K562 (cell line): ENCODE measurements around the gene MOG. TPM values are rescaled to one million over a fixed set of nuclear protein-coding genes. Genes with fewer than 3 reads are reported as not detected.

ENCODE experiments used
- ATF1 ChIP-seq, 2 experiments: fragments of 450-650 bp in 1 of 2; IDR thresholded peaks; 2 replicates each; pipeline ENCODE4 v1.6.1; 2016; ENCODE audit warnings: missing compliant biosample characterization in 1 of 2, missing genetic modification characterization in 1 of 2
- CBX3 ChIP-seq, 2 experiments: IDR thresholded peaks; 1 replicate in 1 of 2; 2 replicates in 1 of 2; pipeline ENCODE4 v1.6.1; 2012; ENCODE audit warnings: inconsistent platforms in 2 of 2, low read length in 2 of 2, borderline replicate concordance in 1 of 2, control low read depth in 1 of 2
- CEBPG ChIP-seq, 3 experiments: fragments of 200-800 bp in 1 of 3; sonication (Bioruptor generic) in 1 of 3; sonication (generic) in 1 of 3; formaldehyde crosslinking in 1 of 3; IDR thresholded peaks in 2 of 3; conservative IDR thresholded peaks in 1 of 3; 2 replicates each; pipeline versions ENCODE4 v1.6.1 to v1.8.0; 2016 to 2022; ENCODE audit warnings: missing compliant biosample characterization in 2 of 3, missing genetic modification characterization in 2 of 3, mild to moderate bottlenecking in 1 of 3, missing genetic modification reagents in 1 of 3
- ELF1 ChIP-seq: fragments of 200-800 bp; sonication (Bioruptor generic); IDR thresholded peaks from 2 replicates; pipeline ENCODE4 v1.6.1; 2016; ENCODE audit warnings: missing genetic modification characterization, missing compliant biosample characterization
- GTF2F1 ChIP-seq: IDR thresholded peaks from 2 replicates; pipeline ENCODE4 v1.6.1; 2011; ENCODE audit warnings: low read depth, low read length, improper control_type of control experiment
- KAT7 ChIP-seq: sonication (generic); formaldehyde crosslinking; IDR thresholded peaks from 2 replicates; pipeline ENCODE4 v1.8.0; 2022; ENCODE audit warnings: missing genetic modification reagents, mild to moderate bottlenecking, borderline replicate concordance
- KDM1A ChIP-seq, 2 experiments: fragments of 450-650 bp; IDR thresholded peaks; 2 replicates each; pipeline ENCODE4 v1.6.1; 2016; ENCODE audit warnings: mild to moderate bottlenecking in 2 of 2
- PRMT5 ChIP-seq: sonication (generic); formaldehyde crosslinking; IDR thresholded peaks from 2 replicates; pipeline ENCODE4 v1.5.0; 2020; ENCODE audit warnings: missing genetic modification reagents
- RAD21 ChIP-seq, 2 experiments: fragments of 250-450 bp in 1 of 2; fragments of 450-650 bp in 1 of 2; sonication (Bioruptor Pico) in 1 of 2; formaldehyde crosslinking in 1 of 2; IDR thresholded peaks in 1 of 2; conservative IDR thresholded peaks in 1 of 2; 2 replicates each; pipeline versions ENCODE4 v1.4.0 to v1.8.0; 2020 to 2022; ENCODE audit warnings: mild to moderate bottlenecking in 2 of 2, moderate library complexity in 1 of 2
- RBFOX2 ChIP-seq: fragments of 200-400 bp; formaldehyde crosslinking; IDR thresholded peaks from 2 replicates; pipeline ENCODE4 v1.6.1; 2017; ENCODE audit warnings: low read depth, mild to moderate bottlenecking, low read length, moderate library complexity
- RFX5 ChIP-seq: IDR thresholded peaks from 2 replicates; pipeline ENCODE4 v1.6.1; 2011; ENCODE audit warnings: low read depth, mild to moderate bottlenecking, improper control_type of control experiment, low read length
- SOX6 ChIP-seq: fragments of 450-650 bp; IDR thresholded peaks from 2 replicates; pipeline ENCODE4 v1.6.1; 2014; ENCODE audit warnings: mild to moderate bottlenecking
- THRAP3 ChIP-seq: fragments of 450-650 bp; IDR thresholded peaks from 2 replicates; pipeline ENCODE4 v1.6.1; 2016; ENCODE audit warnings: mild to moderate bottlenecking, inconsistent platforms, borderline replicate concordance
- TOE1 ChIP-seq, 2 experiments: fragments of 450-650 bp in 1 of 2; sonication (generic) in 1 of 2; formaldehyde crosslinking in 1 of 2; IDR thresholded peaks; 2 replicates each; pipeline versions ENCODE4 v1.7.1 to v1.8.0; 2016 to 2022; ENCODE audit warnings: borderline replicate concordance in 2 of 2, mild to moderate bottlenecking in 2 of 2, antibody characterized with exemption in 1 of 2, inconsistent platforms in 1 of 2, low read depth in 1 of 2, missing genetic modification reagents in 1 of 2, moderate library complexity in 1 of 2
- TRIM28 ChIP-seq: fragments of 450-650 bp; IDR thresholded peaks from 2 replicates; pipeline ENCODE4 v1.6.1; 2017
- ZNF23 ChIP-seq: fragments of 250-450 bp; sonication (Bioruptor Pico); IDR thresholded peaks from 2 replicates; pipeline ENCODE4 v1.4.0; 2020; ENCODE audit warnings: mild to moderate bottlenecking
- ZNF445 ChIP-seq: fragments of 250-450 bp; sonication (Bioruptor Pico); IDR thresholded peaks from 2 replicates; pipeline ENCODE4 v1.4.0; 2020; ENCODE audit warnings: low read depth, mild to moderate bottlenecking, moderate library complexity
- ZSCAN32 ChIP-seq: fragments of 450-650 bp; formaldehyde crosslinking; IDR thresholded peaks from 2 replicates; pipeline ENCODE4 v1.4.0; 2020; ENCODE audit warnings: mild to moderate bottlenecking, moderate library complexity
- polyA plus RNA-seq, 8 experiments: library from polyadenylated mRNA; depleted of rRNA in 4 of 8; stranded (reverse) in 5 of 8; unstranded in 3 of 8; fragments of >200 nt; fragmentation: Nextera tagmentation in 2 of 8; fragmentation: Illumina TruSeq in 1 of 8; extraction: Ambion mirVana in 2 of 8; extraction: Trizol in 1 of 8; gene quantifications; 2 replicates each; pipeline versions ENCODE4 v1.2.1 to v1.2.3, GENCODE V29; 2011 to 2014; ENCODE audit warnings: inconsistent platforms in 1 of 8, missing spikeins in 1 of 8
- total RNA-seq, 7 experiments: library from RNA; depleted of rRNA in 6 of 7; stranded (reverse); fragments of >200 nt in 6 of 7; fragmentation: Illumina TruSeq in 2 of 7; extraction: Trizol in 2 of 7; gene quantifications; 2 replicates each; pipeline versions ENCODE4 v1.2.1 to v1.2.3, GENCODE V29; 2011 to 2021; ENCODE audit warnings: low replicate concordance in 1 of 7
- TF ChIP-seq, protein P1 (sequence below), 2 experiments: fragments of 450-650 bp; IDR thresholded peaks; 2 replicates each; pipeline ENCODE4 v1.6.1; 2018; ENCODE audit warnings: mild to moderate bottlenecking in 2 of 2, low read depth in 1 of 2; ENCODE audit not compliant: partially characterized antibody in 2 of 2

MOG gene
- total and polyA plus RNA-seq, 9 of the 15 experiments (the other 6 are each of a cell fraction or from before 2014, with no cell fraction given), result not detected

DNA sequence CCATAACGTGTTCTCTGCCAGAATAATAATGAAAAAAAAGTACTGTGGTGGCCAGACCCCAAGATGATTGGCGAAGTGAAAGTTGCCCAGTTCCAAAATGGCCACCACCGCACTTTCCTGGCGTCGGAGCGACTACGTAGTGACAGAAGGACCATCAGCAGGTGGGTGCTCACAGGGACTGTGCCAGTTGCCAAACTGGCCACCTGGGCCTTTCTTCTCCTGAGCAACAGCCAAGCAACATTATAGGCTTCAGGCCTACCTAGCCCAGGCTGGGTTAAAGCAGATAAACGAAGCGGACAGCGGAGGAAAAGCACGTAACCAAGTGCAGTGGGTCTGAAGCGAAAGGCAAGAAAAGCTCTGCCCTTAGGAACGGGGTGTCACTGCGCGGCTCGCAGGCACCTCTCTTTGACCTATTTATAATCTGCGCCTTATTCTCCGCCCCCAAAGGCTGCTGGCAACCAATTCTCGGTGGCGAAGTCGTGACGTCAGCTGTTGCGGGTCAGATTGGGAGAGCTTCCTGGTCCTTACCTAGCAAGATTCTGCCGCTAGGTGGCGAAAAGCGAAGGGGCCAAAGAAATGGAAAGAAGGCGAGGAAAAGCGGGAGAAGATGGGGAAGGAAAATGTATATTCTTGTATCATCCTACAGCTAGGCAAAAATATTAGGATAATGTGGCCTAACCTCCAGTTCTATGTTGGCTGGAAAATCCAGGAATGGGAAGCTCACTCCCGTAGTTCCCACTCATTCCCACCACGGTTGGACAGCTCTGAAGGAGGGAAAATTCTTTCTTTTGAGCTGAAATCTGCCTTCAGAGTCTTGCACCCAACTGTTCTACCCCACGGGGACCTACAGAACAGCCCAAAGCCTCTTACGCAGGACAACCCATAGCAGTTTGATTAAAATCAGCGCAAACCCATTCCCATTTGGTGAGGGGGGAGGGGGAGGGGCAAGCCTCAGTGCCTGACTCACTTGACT is 6.9 kb upstream of the MOG start (continued):
- no peak for TF ChIP-seq CEBPG (CRISPR knock-in tag; IDR thresholded peaks at IDR 0.05)
- no peak for TF ChIP-seq CEBPG (tag; conservative IDR thresholded peaks at IDR 0.05 in 1 of 2, IDR thresholded peaks at IDR 0.05 in 1 of 2)
- TF ChIP-seq CBX3 (IDR thresholded peaks at IDR 0.05; ENCODE audit: borderline replicate concordance in 1 of 2, low read length in 2 of 2), result peak in 1 of 2 experiments; percentile 77; a peak in 1 of 3 replicates
- TF ChIP-seq, protein P1, sequence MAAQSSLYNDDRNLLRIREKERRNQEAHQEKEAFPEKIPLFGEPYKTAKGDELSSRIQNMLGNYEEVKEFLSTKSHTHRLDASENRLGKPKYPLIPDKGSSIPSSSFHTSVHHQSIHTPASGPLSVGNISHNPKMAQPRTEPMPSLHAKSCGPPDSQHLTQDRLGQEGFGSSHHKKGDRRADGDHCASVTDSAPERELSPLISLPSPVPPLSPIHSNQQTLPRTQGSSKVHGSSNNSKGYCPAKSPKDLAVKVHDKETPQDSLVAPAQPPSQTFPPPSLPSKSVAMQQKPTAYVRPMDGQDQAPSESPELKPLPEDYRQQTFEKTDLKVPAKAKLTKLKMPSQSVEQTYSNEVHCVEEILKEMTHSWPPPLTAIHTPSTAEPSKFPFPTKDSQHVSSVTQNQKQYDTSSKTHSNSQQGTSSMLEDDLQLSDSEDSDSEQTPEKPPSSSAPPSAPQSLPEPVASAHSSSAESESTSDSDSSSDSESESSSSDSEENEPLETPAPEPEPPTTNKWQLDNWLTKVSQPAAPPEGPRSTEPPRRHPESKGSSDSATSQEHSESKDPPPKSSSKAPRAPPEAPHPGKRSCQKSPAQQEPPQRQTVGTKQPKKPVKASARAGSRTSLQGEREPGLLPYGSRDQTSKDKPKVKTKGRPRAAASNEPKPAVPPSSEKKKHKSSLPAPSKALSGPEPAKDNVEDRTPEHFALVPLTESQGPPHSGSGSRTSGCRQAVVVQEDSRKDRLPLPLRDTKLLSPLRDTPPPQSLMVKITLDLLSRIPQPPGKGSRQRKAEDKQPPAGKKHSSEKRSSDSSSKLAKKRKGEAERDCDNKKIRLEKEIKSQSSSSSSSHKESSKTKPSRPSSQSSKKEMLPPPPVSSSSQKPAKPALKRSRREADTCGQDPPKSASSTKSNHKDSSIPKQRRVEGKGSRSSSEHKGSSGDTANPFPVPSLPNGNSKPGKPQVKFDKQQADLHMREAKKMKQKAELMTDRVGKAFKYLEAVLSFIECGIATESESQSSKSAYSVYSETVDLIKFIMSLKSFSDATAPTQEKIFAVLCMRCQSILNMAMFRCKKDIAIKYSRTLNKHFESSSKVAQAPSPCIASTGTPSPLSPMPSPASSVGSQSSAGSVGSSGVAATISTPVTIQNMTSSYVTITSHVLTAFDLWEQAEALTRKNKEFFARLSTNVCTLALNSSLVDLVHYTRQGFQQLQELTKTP (IDR thresholded peaks at IDR 0.05; ENCODE audit: low read depth in 1 of 2, partially characterized antibody in 2 of 2), result peak in 1 of 2 experiments; percentile 49
- no peak for TF ChIP-seq KAT7 (CRISPR knock-in tag)
- peak; percentile 96; the same call in 1 of the 2 replicates for TF ChIP-seq GTF2F1
- 0 out of 2 replicates have a peak, but pooled peaks have one; percentile 26 for TF ChIP-seq TRIM28
- TF ChIP-seq RBFOX2, result peak; percentile 72
- no peak for TF ChIP-seq THRAP3
- TF ChIP-seq ELF1 (tag), result peak; percentile 79
- no peak for TF ChIP-seq TOE1 (IDR thresholded peaks at IDR 0.05; ENCODE audit: borderline replicate concordance)
- no peak for TF ChIP-seq TOE1 (CRISPR knock-in tag; IDR thresholded peaks at IDR 0.05; ENCODE audit: borderline replicate concordance, low read depth)
- TF ChIP-seq RAD21 (CRISPR knock-in tag; conservative IDR thresholded peaks at IDR 0.05 in 1 of 2, IDR thresholded peaks at IDR 0.05 in 1 of 2), result peak in 1 of 2 experiments; percentile 18; a peak in 2 of 4 replicates
- TF ChIP-seq ATF1 (CRISPR knock-in tag; IDR thresholded peaks at IDR 0.05), result peak; percentile 71
- peak; percentile 99 for TF ChIP-seq ATF1 (tag; IDR thresholded peaks at IDR 0.05)
- TF ChIP-seq RFX5, result peak; percentile 99
- no peak for TF ChIP-seq ZNF445 (CRISPR knock-in tag)
- no peak for TF ChIP-seq PRMT5 (CRISPR knock-in tag)
- TF ChIP-seq KDM1A (IDR thresholded peaks at IDR 0.05), result peak in 1 of 2 experiments; percentile 90; a peak in 2 of 4 replicates
- TF ChIP-seq SOX6, result peak; percentile 21; the same call in 1 of the 2 replicates
- no peak for TF ChIP-seq ZNF23 (CRISPR knock-in tag)
- no peak for TF ChIP-seq ZSCAN32 (CRISPR knock-in tag)
